ENCODE measurements around the gene ANKRA2.

GRCh38 chr5:73564018-73564417 is 1.4 kb downstream of the ANKRA2 start:
- TF ChIP-seq ZNF324 (CRISPR knock-in tag; IDR thresholded peaks at IDR 0.05) (no peak), TFAP4 (CRISPR knock-in tag; IDR thresholded peaks at IDR 0.05; ENCODE audit: borderline replicate concordance) (no peak), ZFX (CRISPR knock-in tag; IDR thresholded peaks at IDR 0.05) (no peak), POLR2A (conservative IDR thresholded peaks at IDR 0.05) (no peak), FOSL1 (tag; conservative IDR thresholded peaks at IDR 0.05) (no peak)
- TF ChIP-seq, protein P1, sequence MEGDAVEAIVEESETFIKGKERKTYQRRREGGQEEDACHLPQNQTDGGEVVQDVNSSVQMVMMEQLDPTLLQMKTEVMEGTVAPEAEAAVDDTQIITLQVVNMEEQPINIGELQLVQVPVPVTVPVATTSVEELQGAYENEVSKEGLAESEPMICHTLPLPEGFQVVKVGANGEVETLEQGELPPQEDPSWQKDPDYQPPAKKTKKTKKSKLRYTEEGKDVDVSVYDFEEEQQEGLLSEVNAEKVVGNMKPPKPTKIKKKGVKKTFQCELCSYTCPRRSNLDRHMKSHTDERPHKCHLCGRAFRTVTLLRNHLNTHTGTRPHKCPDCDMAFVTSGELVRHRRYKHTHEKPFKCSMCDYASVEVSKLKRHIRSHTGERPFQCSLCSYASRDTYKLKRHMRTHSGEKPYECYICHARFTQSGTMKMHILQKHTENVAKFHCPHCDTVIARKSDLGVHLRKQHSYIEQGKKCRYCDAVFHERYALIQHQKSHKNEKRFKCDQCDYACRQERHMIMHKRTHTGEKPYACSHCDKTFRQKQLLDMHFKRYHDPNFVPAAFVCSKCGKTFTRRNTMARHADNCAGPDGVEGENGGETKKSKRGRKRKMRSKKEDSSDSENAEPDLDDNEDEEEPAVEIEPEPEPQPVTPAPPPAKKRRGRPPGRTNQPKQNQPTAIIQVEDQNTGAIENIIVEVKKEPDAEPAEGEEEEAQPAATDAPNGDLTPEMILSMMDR (IDR thresholded peaks at IDR 0.05 in 2 of 3, conservative IDR thresholded peaks at IDR 0.05 in 1 of 3; ENCODE audit: insufficient read depth in 2 of 3, low read depth in 1 of 3, low read length in 3 of 3) = no peak
